HFFc6 (cell line): ENCODE results near the gene RPS6KC1. TPM values are rescaled to one million over a fixed set of nuclear protein-coding genes. Genes with fewer than 3 reads are reported as not detected.
A peak's percentile ranks its signal among the peaks of the same experiment; 100 is the strongest.
"Not testable (repeated sequence)": the region's sequence is repeated elsewhere in the genome, so short reads cannot be mapped to it uniquely, and the experiment has no call there.

Experiments
- DNase-seq: peaks from one replicate; pipeline ENCODE4 v3.0.0-alpha.2; 2018
- H3K27ac Mint-ChIP-seq: 2 replicates; pipeline ENCODE4 v1.8.0; 2020; ENCODE audit warnings: mild to moderate bottlenecking, mixed read lengths
- H3K27me3 Mint-ChIP-seq: 2 replicates; pipeline ENCODE4 v1.8.0; 2021; ENCODE audit warnings: mild to moderate bottlenecking, moderate library complexity, mixed read lengths; ENCODE audit not compliant: insufficient read depth
- H3K36me3 Mint-ChIP-seq: 2 replicates; pipeline ENCODE4 v1.8.0; 2021; ENCODE audit warnings: low read depth, mixed read lengths
- H3K4me1 Mint-ChIP-seq: 2 replicates; pipeline ENCODE4 v1.8.0; 2020; ENCODE audit warnings: low read depth, mixed read lengths
- H3K4me3 Mint-ChIP-seq: 2 replicates; pipeline ENCODE4 v1.8.0; 2020; ENCODE audit warnings: mild to moderate bottlenecking, moderate library complexity, mixed read lengths
- H3K9me3 Mint-ChIP-seq: 2 replicates; pipeline ENCODE4 v1.8.0; 2020; ENCODE audit warnings: mild to moderate bottlenecking, mixed read lengths
- total RNA-seq, 6 experiments: library from RNA; stranded (reverse); fragmentation: NEBNext Ultra II Directional; extraction: Animal tissue kit (Norgen Biotek cat#: 25700); gene quantifications; 2 replicates in 1 of 6; 3 replicates in 5 of 6; pipeline ENCODE4 v1.2.3, GENCODE V29; 2021
- TF ChIP-seq, protein P1 (sequence below): fragments of 200-600 bp; sonication (generic); IDR thresholded peaks from 2 replicates; pipeline ENCODE4 v1.5.0; 2021; ENCODE audit warnings: antibody characterized with exemption, mild to moderate bottlenecking

The RPS6KC1 gene
- total RNA-seq, 6 experiments from 2014 or later = 15.6 to 18.3 (median 17.3) TPM

- Mint-ChIP-seq H3K4me3 (no peak overlapping the region; the same call in 1 of the 2 replicates), H3K27ac (peak overlapping the region; percentile 61), H3K27me3 (no peaks in the 10 kb centered on the region), H3K36me3 (peaks cover 28% of the 10 kb centered on the region), H3K9me3 (no peaks in the 10 kb centered on the region; the same call in 1 of the 2 replicates), H3K4me1 (peaks cover 51% of the 10 kb centered on the region)
- DNase-seq = peak; percentile 56
- TF ChIP-seq, protein P1, sequence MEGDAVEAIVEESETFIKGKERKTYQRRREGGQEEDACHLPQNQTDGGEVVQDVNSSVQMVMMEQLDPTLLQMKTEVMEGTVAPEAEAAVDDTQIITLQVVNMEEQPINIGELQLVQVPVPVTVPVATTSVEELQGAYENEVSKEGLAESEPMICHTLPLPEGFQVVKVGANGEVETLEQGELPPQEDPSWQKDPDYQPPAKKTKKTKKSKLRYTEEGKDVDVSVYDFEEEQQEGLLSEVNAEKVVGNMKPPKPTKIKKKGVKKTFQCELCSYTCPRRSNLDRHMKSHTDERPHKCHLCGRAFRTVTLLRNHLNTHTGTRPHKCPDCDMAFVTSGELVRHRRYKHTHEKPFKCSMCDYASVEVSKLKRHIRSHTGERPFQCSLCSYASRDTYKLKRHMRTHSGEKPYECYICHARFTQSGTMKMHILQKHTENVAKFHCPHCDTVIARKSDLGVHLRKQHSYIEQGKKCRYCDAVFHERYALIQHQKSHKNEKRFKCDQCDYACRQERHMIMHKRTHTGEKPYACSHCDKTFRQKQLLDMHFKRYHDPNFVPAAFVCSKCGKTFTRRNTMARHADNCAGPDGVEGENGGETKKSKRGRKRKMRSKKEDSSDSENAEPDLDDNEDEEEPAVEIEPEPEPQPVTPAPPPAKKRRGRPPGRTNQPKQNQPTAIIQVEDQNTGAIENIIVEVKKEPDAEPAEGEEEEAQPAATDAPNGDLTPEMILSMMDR = no peak
Measured at GRCh38 chr1:213138892-213139291, 87.9 kb downstream of the RPS6KC1 start.

DNA sequence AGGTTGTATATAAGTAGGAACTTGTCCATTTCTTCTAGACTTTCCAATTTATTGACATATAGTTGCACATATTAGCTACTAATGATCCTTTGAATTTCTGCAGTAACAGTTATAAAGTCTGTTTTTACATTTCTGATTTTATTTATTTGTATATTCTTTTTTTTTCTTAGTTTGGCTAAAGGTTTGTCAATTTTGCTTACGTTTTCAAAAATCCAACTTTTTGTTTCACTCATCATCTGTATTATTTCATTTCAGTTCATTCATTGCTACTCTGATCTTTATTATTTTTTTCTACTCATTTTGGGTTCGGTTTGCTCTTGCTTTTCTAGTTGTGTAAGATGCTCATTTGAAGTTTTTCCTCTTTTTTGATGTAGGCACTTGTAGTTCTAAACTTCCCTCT, 97.9 kb downstream of the RPS6KC1 start:
- TF ChIP-seq, protein P1 = no peak
- Mint-ChIP-seq H3K27me3 (no peaks in the 10 kb centered on the region), H3K9me3 (no peaks in the 10 kb centered on the region; the same call in 1 of the 2 replicates), H3K4me3 (no peak overlapping the region), H3K36me3 (peaks cover 19% of the 10 kb centered on the region), H3K4me1 (no peaks in the 10 kb centered on the region), H3K27ac (no peak overlapping the region)
- DNase-seq = no peak

- not testable (repeated sequence) for DNase-seq, H3K4me1 Mint-ChIP-seq, H3K9me3 Mint-ChIP-seq, H3K27ac Mint-ChIP-seq, H3K4me3 Mint-ChIP-seq, H3K27me3 Mint-ChIP-seq
- peaks cover 19% of the 10 kb centered on the region for H3K36me3 Mint-ChIP-seq
Measured at GRCh38 chr1:213150090-213150489, 99.0 kb downstream of the RPS6KC1 start.

DNA sequence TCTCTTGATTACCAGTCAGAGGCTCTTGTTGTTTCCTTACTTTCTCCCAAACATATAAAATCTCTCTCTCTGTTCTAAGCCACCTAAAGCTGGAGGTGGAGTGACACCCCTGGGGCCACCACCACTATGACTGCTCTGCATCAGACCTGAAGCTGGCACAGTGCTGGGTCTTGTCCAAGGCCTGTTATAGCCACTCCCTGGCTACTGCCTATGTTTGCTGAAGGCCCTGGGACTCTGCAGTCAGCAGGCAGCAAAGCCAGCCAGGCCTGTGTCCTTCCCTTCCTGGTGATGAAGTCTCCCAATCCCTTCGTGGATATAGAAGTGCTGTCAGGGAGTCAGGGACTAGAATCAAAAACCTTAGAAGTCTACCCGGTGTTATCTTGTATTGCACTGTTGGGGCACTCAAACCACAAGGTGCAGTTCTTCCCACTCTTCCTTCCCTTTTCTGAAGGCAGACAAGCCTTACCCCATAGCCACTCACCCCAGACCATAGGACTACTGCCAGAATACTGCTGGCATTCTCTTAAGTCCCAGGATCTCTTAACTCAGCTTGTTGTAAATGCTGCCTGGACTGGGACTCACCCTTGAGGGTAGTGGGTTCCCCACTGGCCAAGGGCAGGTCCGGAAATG, 103.1 kb downstream of the RPS6KC1 start:
- Mint-ChIP-seq H3K9me3 (no peaks in the 10 kb centered on the region), H3K27ac (no peak overlapping the region), H3K27me3 (no peaks in the 10 kb centered on the region; the same call in none of the 2 replicates), H3K36me3 (peaks cover 7% of the 10 kb centered on the region), H3K4me3 (no peak overlapping the region), H3K4me1 (no peaks in the 10 kb centered on the region)
- TF ChIP-seq, protein P1 = no peak
- no peak for DNase-seq

DNA sequence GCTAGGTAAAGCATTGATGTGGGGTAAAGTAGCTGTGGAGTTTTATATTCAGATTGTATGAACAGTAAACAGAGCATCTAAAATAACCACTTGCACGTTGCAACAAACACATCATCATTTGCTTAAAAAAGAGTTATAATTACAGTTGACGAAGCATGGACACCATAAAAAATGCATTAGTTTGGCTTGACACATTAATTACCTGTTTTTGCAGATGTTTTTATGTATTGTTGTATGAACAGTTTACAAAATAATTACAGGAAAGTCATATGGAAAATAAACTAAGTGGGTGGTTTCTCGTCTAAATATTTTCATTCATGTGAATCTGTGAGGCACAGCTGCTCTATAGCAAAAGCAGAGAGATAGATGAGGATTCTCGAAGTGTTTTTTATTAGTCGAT, 108.3 kb downstream of the RPS6KC1 start:
- Mint-ChIP-seq H3K4me3 (no peak overlapping the region), H3K36me3 (peaks cover 8% of the 10 kb centered on the region), H3K4me1 (peaks cover 16% of the 10 kb centered on the region), H3K9me3 (no peaks in the 10 kb centered on the region), H3K27me3 (no peaks in the 10 kb centered on the region; the same call in none of the 2 replicates), H3K27ac (no peak overlapping the region)
- TF ChIP-seq, protein P1 = no peak
- no peak for DNase-seq

DNA sequence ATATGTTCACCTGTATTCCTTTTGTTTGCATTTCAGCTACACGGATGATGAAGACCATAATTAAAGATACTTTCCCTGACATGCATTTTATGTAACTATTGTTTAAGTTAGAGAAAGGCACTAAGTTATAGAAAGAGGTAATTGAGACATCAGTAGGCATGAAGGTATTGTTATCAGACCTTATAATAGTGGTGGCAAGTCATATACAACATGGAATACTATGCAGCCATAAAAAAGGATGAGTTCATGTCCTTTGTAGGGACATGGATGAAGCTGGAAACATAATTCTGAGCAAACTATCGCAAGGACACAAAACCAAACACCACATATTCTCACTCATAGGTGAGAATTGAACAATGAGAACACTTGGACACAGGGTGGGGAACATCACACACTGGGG, 109.4 kb downstream of the RPS6KC1 start:
- not testable (repeated sequence) for H3K4me3 Mint-ChIP-seq

More for the DNA sequence above, 109.4 kb downstream of the RPS6KC1 start:
- peaks cover 16% of the 10 kb centered on the region for H3K4me1 Mint-ChIP-seq
- H3K27me3 Mint-ChIP-seq, H3K36me3 Mint-ChIP-seq, H3K27ac Mint-ChIP-seq, DNase-seq, H3K9me3 Mint-ChIP-seq: not testable (repeated sequence)
